ENCODE data around the gene CAMK1D. TPM values are rescaled to one million over a fixed set of nuclear protein-coding genes. Genes with fewer than 3 reads are reported as not detected.

CAMK1D gene
- total and polyA plus RNA-seq, 2 of the 8 experiments (the other 6 are each of a cell fraction or from before 2014, with no cell fraction given), result 3.5 to 10.6 TPM

DNA sequence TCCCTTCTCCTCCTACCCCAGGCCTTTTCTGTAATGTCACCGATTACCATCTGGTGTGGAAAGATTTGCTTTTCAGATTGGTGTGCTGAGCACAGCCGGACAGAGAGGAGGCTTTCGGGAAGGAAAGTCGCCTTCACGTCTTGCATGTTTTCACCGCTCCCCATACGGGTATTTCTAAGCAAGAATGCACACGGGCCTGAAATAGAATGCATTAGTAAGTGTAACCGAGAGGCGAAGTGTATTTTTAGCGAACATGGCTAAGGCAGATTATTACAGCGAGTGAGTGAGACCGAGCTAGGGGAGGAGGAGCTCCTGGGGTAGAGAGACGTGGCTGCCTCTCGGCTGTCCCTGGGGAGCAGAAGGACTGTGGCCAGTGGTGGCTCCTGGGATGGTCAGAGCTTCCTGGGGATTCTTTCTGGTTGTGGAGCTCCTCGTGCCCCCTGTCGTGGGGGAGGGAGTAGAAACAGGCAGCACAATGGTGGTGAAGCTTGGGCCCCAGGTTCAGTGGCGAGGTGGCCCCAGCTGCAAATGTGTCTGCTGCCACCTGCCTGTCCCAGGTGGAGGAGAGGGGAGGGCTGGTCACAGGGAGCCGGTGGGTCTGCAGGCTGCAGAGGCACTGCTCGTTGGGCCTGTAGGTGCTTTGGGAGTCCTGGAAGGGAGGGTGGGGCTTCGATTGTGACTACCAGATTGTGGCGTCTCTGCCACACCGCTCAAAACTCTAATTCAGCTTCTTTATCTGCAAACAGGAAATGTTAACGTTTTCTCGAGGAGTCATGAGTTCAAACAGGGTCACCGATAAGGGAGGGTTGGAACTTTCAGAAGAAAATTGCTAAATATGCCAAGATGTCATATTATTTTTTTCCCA is 135.8 kb downstream of the CAMK1D start:
- no peak overlapping the region for H4K5ac ChIP-seq (ENCODE audit: insufficient read length, low read depth, low read length)
- H2AK5ac ChIP-seq (ENCODE audit: low read depth, low read length), result no peak overlapping the region
- no peak overlapping the region for H3K4ac ChIP-seq (replicated peaks; ENCODE audit: insufficient read length, low read depth, low read length)
- no peaks in the 10 kb centered on the region for H3K27me3 ChIP-seq (replicated peaks in 1 of 4; ENCODE audit: control insufficient read depth in 3 of 4, extremely low read depth in 1 of 4, insufficient read depth in 3 of 4, low read length in 3 of 4)
- WGBS, 2 experiments (ENCODE audit: extremely low coverage in 1 of 2, insufficient coverage in 1 of 2, insufficient read length in 1 of 2, insufficient replicate concordance in 2 of 2, low coverage in 1 of 2, low lambda C conversion rate in 2 of 2, missing lambda C conversion rate in 1 of 2), result 82% methylated on average over 25 of the region's 26 CpGs; no CpG with 5 or more reads in 1 of the 2 experiments
- POLR2A ChIA-PET (ENCODE audit: partially characterized antibody), result interaction anchor here (0.9 to 1.4 kb wide), 2 partner anchors 14 to 22 kb away, joined by 3 to 4 read pairs; no protein-coding TSS in a partner anchor
- H2BK12ac ChIP-seq (ENCODE audit: low read depth, low read length), result 0 out of 2 replicates have a peak overlapping the region, but pooled peaks have one; percentile 4
- H4K91ac ChIP-seq (replicated peaks; ENCODE audit: insufficient read length, low read length), result no peak overlapping the region
- H3K36me3 ChIP-seq (ENCODE audit: control insufficient read depth in 2 of 4, insufficient read depth in 4 of 4, low read length in 3 of 4), result no peaks in the 10 kb centered on the region
- no peak overlapping the region for H2BK20ac ChIP-seq (ENCODE audit: low read length)
- no peak overlapping the region for H3K23ac ChIP-seq (ENCODE audit: insufficient read length)
- no peak overlapping the region for H2AFZ ChIP-seq (ENCODE audit: low read length)
- no peak overlapping the region for H3K56ac ChIP-seq (replicated peaks; ENCODE audit: insufficient read length, low read depth, low read length)
- peaks cover 7 to 23% (median 15%) of the 10 kb centered on the region in 4 experiments for H3K4me1 ChIP-seq (replicated peaks in 1 of 4; ENCODE audit: control insufficient read depth in 3 of 4, insufficient read depth in 4 of 4, low read length in 3 of 4)
- no peaks in the 10 kb centered on the region for H3K79me1 ChIP-seq (ENCODE audit: low read depth, low read length)
- H4K8ac ChIP-seq (ENCODE audit: extremely low read depth, insufficient read depth, low read length), result no peak overlapping the region; the same call in 1 of the 2 replicates
- peaks cover 8 to 11% of the 10 kb centered on the region in 2 experiments; a peak in 3 of 4 replicates for H3K9me3 ChIP-seq (ENCODE audit: insufficient read depth in 2 of 2, low read depth in 1 of 2, low read length in 1 of 2)
- FAIRE-seq, result no peak
- CTCF ChIA-PET (ENCODE audit: partially characterized antibody), result interaction anchor here (0.9 to 2.4 kb wide), 8 partner anchors 8 to 233 kb away, joined by 3 to 13 read pairs (median 4); no protein-coding TSS in a partner anchor
- no peak overlapping the region for H3K9ac ChIP-seq (replicated peaks in 1 of 4; ENCODE audit: extremely low read depth in 1 of 4, low read depth in 3 of 4, low read length in 3 of 4)
- peak; percentile 9 to 56 for DNase-seq (ENCODE audit: low read depth in 1 of 2, low spot score in 2 of 2)
- no peaks in the 10 kb centered on the region for H4K20me1 ChIP-seq (replicated peaks in 1 of 2; ENCODE audit: control insufficient read depth in 1 of 2, insufficient read depth in 2 of 2, low read length in 2 of 2)
- H3K18ac ChIP-seq (ENCODE audit: extremely low read depth, low read length), result peak overlapping the region; percentile 38; the same call in 1 of the 2 replicates
- H3K4me3 ChIP-seq (ENCODE audit: extremely low read depth in 1 of 4, insufficient read depth in 2 of 4, low read depth in 3 of 4, low read length in 4 of 4), result no peak overlapping the region
- no peaks in the 10 kb centered on the region for H3K79me2 ChIP-seq (ENCODE audit: control insufficient read depth in 1 of 2, insufficient read depth in 2 of 2, low read length in 2 of 2)
- H2BK120ac ChIP-seq (replicated peaks; ENCODE audit: low read depth, low read length), result no peak overlapping the region
- H3K14ac ChIP-seq (ENCODE audit: insufficient read length), result no peak overlapping the region
- H2BK5ac ChIP-seq (ENCODE audit: low read depth, low read length), result peak overlapping the region; percentile 20; the same call in 1 of the 2 replicates
- no peak overlapping the region for H3K4me2 ChIP-seq (ENCODE audit: insufficient read depth in 1 of 2, low read depth in 2 of 2, low read length in 2 of 2)
- TF ChIP-seq, protein P1, sequence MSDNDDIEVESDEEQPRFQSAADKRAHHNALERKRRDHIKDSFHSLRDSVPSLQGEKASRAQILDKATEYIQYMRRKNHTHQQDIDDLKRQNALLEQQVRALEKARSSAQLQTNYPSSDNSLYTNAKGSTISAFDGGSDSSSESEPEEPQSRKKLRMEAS (IDR thresholded peaks at IDR 0.05), result 0 out of 2 replicates have a peak, but pooled peaks have one; percentile 37
- TF ChIP-seq RAD21 (IDR thresholded peaks at IDR 0.05 in 1 of 2, conservative IDR thresholded peaks at IDR 0.05 in 1 of 2; ENCODE audit: low read depth in 2 of 2, low read length in 2 of 2), result peak; percentile 43 to 66
- no peak for TF ChIP-seq SP1 (IDR thresholded peaks at IDR 0.05; ENCODE audit: low read depth, low read length)
- TF ChIP-seq, protein P2, sequence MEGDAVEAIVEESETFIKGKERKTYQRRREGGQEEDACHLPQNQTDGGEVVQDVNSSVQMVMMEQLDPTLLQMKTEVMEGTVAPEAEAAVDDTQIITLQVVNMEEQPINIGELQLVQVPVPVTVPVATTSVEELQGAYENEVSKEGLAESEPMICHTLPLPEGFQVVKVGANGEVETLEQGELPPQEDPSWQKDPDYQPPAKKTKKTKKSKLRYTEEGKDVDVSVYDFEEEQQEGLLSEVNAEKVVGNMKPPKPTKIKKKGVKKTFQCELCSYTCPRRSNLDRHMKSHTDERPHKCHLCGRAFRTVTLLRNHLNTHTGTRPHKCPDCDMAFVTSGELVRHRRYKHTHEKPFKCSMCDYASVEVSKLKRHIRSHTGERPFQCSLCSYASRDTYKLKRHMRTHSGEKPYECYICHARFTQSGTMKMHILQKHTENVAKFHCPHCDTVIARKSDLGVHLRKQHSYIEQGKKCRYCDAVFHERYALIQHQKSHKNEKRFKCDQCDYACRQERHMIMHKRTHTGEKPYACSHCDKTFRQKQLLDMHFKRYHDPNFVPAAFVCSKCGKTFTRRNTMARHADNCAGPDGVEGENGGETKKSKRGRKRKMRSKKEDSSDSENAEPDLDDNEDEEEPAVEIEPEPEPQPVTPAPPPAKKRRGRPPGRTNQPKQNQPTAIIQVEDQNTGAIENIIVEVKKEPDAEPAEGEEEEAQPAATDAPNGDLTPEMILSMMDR (IDR thresholded peaks at IDR 0.05; ENCODE audit: control extremely low read depth in 1 of 3, insufficient read depth in 1 of 3, low read depth in 1 of 3, low read length in 3 of 3), result peak; percentile 43 to 56 (median 44); a peak in 3 of 4 replicates
- no peak overlapping the region for H3K27ac ChIP-seq (ENCODE audit: low read depth, low read length)
- no peaks in the 10 kb centered on the region for H3K23me2 ChIP-seq (ENCODE audit: low read depth, low read length)
- peak overlapping the region; percentile 2; the same call in 1 of the 2 replicates for H2BK15ac ChIP-seq (ENCODE audit: low read length)

Measured in H1 (cell line).